ENCODE data around the gene WNT9B. TPM values are rescaled to one million over a fixed set of nuclear protein-coding genes. Genes with fewer than 3 reads are reported as not detected.

WNT9B gene
- total and polyA plus RNA-seq, 12 donors: 0.07 to 2.0 (median 0.55) TPM; not detected in 3

DNA sequence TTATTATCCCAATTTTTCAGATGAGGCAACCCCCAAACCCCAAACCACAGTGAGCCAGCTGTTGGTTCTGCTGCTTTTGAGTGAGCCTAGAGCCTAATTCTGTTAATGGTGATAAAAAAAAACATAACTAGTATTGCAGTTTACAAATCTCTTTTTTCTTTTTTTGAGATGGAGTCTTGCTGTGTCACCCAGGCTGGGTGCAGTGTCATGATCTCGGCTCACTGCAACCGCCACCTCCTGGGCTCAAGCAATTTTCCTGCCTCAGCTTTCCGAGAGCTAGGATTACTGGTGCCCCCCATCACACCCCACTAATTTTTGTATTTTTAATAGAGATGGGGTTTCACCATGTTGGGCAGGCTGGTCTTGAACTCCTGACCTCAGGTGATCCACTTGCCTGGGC lies 3.1 kb downstream of the WNT9B start:
- DNase-seq: no peak
- H3K4me3 ChIP-seq: no peak overlapping the region
- WGBS, 4 donors: 94 to 98% (median 97%) methylated on average over 3 of the region's 3 CpGs
- peaks cover 10 to 11% of the 10 kb centered on the region in 2 donors for H3K4me1 ChIP-seq (replicated peaks in 1 of 2)
- H3K36me3 ChIP-seq (replicated peaks in 1 of 2): no peaks in the 10 kb centered on the region
- TF ChIP-seq, protein P1, sequence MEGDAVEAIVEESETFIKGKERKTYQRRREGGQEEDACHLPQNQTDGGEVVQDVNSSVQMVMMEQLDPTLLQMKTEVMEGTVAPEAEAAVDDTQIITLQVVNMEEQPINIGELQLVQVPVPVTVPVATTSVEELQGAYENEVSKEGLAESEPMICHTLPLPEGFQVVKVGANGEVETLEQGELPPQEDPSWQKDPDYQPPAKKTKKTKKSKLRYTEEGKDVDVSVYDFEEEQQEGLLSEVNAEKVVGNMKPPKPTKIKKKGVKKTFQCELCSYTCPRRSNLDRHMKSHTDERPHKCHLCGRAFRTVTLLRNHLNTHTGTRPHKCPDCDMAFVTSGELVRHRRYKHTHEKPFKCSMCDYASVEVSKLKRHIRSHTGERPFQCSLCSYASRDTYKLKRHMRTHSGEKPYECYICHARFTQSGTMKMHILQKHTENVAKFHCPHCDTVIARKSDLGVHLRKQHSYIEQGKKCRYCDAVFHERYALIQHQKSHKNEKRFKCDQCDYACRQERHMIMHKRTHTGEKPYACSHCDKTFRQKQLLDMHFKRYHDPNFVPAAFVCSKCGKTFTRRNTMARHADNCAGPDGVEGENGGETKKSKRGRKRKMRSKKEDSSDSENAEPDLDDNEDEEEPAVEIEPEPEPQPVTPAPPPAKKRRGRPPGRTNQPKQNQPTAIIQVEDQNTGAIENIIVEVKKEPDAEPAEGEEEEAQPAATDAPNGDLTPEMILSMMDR (IDR thresholded peaks at IDR 0.05): no peak
- TF ChIP-seq POLR2A (IDR thresholded peaks at IDR 0.05): no peak
- H3K27me3 ChIP-seq: peaks cover 23% of the 10 kb centered on the region
- H3K27ac ChIP-seq: no peak overlapping the region
- intact Hi-C loops (cut with DNase I): loop anchor here in 1 of 2 donors (5.0 kb wide), 1 partner anchor 88 kb away; no protein-coding TSS in a partner anchor
- no peaks in the 10 kb centered on the region for H3K9me3 ChIP-seq (replicated peaks in 1 of 3)

DNA sequence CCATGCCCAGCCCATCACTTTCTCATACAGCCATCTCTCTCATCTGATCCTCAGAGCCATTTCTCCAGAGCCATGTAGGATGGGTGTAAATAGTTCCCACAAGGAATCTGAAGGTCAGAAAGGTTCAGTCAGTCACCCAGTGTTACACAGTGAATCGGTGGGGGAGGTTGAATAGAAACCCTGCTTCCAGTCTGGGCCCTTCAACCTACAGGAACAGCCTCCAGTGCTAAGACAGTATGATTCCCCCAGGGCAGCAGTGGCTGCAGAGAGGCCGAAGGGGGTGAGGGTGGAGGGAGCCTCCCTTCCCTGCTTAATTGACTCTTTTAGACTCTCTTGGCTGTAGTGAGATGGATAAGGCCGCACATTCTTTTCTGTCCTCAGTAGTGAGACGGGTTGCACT lies 3.6 kb downstream of the WNT9B start:
- TF ChIP-seq POLR2A (IDR thresholded peaks at IDR 0.05): no peak
- TF ChIP-seq, protein P1 (IDR thresholded peaks at IDR 0.05): no peak
- H3K9me3 ChIP-seq (replicated peaks in 1 of 3): no peaks in the 10 kb centered on the region
- peaks cover 23% of the 10 kb centered on the region for H3K27me3 ChIP-seq
- H3K4me3 ChIP-seq: no peak overlapping the region
- DNase-seq: no peak
- WGBS, 4 donors: 74 to 76% (median 76%) methylated on average over 4 of the region's 4 CpGs
- intact Hi-C loops (cut with DNase I): loop anchor here in 1 of 2 donors (5.0 kb wide), 1 partner anchor 87 kb away; no protein-coding TSS in a partner anchor
- H3K27ac ChIP-seq: no peak overlapping the region
- peaks cover 10 to 11% of the 10 kb centered on the region in 2 donors for H3K4me1 ChIP-seq (replicated peaks in 1 of 2)
- H3K36me3 ChIP-seq (replicated peaks in 1 of 2): no peaks in the 10 kb centered on the region

DNA sequence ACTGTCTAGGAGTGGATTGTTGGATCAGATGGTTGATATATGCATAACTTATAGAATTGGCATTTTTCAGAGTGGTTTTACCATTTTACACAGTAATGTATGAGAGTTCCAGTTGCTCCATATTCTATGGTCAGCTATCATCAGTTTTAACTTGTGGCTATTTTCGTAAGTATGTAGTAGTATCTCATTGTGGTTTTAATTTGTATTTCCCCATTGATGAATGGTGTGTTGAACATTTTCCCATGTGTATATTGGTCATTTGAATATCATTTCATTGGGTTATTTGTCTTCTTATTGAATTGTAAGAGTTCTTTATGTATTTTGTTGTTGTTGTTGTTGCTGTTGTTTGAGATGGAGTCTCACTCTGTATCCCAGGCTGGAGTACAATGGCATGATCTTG lies 6.2 kb downstream of the WNT9B start:
- no peak overlapping the region for H3K27ac ChIP-seq
- H3K4me3 ChIP-seq: no peak overlapping the region
- peaks cover 4% of the 10 kb centered on the region for H3K27me3 ChIP-seq
- H3K4me1 ChIP-seq (replicated peaks in 1 of 2): no peaks in the 10 kb centered on the region
- TF ChIP-seq, protein P1 (IDR thresholded peaks at IDR 0.05): no peak
- TF ChIP-seq POLR2A (IDR thresholded peaks at IDR 0.05): no peak
- DNase-seq: no peak
- intact Hi-C loops (cut with DNase I): no loop called here
- no peaks in the 10 kb centered on the region for H3K9me3 ChIP-seq (replicated peaks in 1 of 3)
- WGBS, 4 donors: 81 to 91% (median 87%) methylated on average over 1 of the region's 1 CpG
- H3K36me3 ChIP-seq (replicated peaks in 1 of 2): no peaks in the 10 kb centered on the region

DNA sequence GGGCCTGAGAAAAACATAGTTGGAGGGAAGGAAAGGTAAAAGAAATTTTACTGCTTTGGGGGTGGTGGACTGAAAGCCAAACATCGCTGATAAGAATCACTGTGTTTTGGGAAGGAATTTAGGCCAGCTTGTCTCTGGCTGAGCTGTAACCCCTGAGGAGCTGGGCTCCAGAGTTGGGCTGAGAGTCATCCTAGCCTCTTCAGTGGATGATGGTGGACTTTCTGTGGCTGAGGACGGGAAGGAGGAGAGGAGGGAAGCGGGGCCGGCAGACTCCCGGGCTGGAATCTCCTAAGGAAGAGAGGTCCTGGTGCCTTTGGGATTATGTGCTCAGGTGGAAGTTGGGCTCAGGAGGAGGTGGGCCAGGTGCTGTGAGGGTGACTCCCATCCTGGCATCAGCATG lies 8.6 kb downstream of the WNT9B start:
- Histone ChIP-seq H3K27ac (no peak overlapping the region), H3K27me3 (peaks cover 3% of the 10 kb centered on the region)

More for the DNA sequence above, 8.6 kb downstream of the WNT9B start:
- WGBS, 4 donors: 76 to 86% (median 84%) methylated on average over 5 of the region's 5 CpGs
- Histone ChIP-seq H3K9me3 (replicated peaks in 1 of 3) (no peaks in the 10 kb centered on the region), H3K36me3 (replicated peaks in 1 of 2) (no peaks in the 10 kb centered on the region), H3K4me3 (no peak overlapping the region), H3K4me1 (replicated peaks in 1 of 2) (no peaks in the 10 kb centered on the region)
- intact Hi-C loops (cut with DNase I): loop anchor here in 1 of 2 donors (10.0 kb wide), 1 partner anchor 135 kb away; no protein-coding TSS in a partner anchor
- DNase-seq: no peak
- TF ChIP-seq POLR2A (IDR thresholded peaks at IDR 0.05): no peak
- TF ChIP-seq, protein P1 (IDR thresholded peaks at IDR 0.05): no peak

Measured in adrenal gland (tissue), 12 donors.